Measurements from ENCODE around the gene DRC3.
"Not testable (repeated sequence)": the region's sequence is repeated elsewhere in the genome, so short reads cannot be mapped to it uniquely, and the experiment has no call there.

Gene DRC3

DNA sequence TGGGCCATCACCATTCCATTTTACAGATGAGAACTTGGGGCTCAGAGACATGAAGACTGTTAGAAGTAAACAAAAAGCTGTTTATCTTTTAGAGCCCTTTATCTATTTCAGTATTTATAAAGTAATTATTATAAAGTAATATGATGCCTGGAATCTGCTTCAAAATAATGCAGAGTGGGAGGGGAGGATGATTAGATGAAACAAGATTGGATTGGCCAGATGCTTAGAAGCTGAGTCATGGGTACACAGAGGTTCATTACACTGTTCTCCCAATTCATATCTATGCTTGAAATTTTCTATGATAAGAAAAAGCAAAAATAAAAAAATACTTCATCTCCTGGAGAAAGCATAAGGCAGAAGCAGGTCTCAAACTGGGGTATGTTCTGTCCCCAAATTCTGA is 29.8 kb upstream of the DRC3 start:
- no peak for DNase-seq (ENCODE audit: low spot score)

DNA sequence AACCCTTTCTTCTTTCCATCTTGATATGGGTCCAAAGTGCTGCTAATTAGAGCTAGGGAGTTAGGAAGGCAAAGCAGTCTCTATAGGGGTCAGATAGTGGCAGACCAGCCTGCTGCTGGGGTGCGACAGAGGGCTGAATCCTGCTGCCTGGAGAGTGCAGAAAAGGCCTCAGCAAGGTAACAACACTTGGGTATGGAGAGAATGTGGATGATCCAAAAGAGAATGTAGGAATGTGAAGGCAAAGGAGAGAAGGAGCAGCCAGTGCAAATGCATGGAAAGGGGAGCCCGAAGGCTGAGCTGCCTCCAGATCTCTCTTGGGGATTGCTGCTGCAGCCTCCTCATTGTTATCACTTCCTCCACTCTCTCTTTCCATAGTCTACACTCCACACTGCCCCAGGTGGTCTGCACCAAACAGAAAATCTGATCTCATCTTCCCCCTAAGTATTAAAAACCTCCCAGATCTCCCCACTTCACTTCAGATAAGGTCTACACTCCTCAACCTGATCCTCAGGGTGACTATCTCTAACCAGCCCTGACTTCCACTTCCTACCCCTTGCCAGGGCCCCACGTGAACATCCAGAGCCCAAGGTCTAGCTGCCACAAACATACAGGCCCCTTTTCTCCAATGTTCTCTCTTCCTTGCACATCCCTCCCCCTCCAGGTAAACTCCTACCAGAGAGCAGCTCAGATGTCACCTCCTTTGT is 29.2 kb upstream of the DRC3 start:
- no peak for DNase-seq (ENCODE audit: low spot score)

DNA sequence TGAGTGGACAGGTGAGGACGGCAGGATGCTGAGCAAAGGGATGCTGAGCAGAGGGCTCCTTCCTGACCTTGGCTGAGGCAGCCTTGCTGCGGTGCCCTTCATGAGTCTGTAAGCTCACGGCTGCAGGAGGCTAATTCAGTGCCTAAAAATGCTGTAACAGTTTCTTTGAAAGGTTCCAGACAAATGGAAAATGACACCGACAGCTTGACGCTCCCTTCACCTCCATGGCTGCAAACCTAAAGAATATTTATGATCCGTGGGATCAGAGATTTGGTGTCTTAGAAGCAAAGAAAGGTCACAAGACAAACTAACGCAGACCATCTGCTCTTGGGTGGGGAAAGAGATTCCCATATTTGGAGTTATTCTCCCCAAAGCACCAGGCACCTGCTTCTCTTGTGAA is 28.4 kb upstream of the DRC3 start:
- DNase-seq (ENCODE audit: low spot score) = no peak

DNA sequence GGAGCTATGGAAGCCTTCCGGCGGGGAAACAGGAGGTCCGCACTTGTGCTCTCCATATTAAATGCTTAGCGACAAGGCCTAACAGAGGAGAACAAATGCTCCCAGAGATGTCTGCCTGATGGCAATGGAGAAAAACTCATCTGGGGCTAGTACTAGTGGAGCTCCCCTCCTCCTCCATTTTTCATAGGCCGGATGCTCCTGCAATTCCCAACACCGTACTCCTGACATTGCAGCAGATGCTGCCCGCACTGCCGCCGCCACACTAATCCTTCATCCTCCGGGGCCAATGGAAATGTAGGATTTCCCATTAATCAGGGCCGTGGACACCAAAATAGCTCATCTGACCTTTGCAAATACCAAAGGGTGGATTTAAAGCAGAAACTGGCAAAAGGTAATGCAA is 27.9 kb upstream of the DRC3 start:
- no peak for DNase-seq (ENCODE audit: low spot score)

DNA sequence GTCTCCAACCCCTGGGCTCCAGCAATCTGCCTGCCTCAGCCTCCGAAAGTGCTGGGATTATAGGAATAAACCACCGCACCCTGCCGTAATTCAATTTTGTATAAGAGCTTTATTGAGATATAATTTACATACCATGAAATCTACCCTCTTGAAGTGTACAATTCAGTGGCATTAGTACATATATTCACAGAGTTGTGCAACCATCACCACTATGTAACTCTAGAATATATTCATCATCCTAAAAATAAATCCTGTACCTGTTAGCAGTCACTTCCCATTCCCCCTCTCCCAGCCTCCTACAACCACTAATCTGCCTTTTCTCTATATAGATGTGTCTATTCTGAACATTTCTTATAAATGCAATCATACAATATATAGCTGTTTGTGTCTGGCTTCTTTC is 26.6 kb upstream of the DRC3 start:
- DNase-seq (ENCODE audit: low spot score) = no peak

DNA sequence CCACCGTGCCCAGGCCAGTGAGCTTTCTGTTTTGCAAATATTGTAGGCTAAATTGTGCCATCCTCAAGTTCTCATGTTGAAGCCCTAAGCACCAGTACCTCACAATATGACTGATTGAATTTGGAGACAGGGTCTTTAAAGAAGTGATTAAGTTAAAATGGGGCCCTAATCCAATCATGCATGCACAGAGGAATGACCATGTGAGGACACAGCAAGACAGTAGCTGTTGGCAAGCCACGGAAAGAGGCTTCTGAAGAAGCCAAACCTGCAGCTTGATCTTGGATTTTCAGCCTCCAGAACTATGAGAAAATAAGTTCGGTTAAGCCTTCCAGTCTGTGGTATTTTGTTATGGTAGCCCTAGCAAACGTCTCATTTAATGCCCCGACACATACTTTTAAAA is 25.4 kb upstream of the DRC3 start:
- no peak for DNase-seq (ENCODE audit: low spot score)

DNA sequence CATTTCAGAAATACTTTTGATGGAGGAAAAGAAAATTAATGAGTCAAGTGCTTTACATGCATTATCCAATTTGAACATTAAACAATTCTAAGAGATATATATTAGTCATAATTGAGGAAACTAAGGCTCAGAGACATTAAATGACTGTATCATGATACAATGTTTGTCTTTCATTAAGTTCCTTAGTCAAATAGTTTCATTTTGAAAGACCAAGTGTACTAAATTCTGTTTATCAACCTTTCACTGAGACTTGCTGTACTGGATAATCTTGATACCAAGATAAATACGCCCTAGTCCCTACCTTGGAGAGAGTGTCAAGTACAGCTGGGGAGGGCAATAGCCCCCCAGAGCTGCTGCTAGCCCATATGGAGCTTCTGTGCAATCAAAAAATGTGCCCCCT is 24.7 kb upstream of the DRC3 start:
- DNase-seq (ENCODE audit: low spot score) = no peak

DNA sequence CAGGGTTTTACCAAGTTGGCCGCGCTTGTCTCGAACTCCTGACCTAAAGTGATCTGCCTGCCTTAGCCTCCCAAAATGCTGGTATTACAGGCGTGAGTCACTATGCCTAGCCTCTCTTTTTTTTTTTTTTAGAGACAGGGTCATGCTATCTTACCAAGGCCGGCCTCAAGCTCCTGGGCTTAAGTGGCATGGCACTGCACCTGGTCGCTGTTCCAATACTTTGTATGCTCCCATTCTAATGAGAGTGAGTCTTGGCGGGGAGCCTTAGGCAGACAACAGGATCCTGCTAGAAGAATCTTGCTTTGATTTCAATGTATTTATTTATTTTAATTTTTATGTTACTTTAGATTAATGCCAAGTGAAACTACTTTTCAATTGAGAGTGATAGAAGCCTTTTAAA is 22.3 kb upstream of the DRC3 start:
- no peak for DNase-seq (ENCODE audit: low spot score)

DNA sequence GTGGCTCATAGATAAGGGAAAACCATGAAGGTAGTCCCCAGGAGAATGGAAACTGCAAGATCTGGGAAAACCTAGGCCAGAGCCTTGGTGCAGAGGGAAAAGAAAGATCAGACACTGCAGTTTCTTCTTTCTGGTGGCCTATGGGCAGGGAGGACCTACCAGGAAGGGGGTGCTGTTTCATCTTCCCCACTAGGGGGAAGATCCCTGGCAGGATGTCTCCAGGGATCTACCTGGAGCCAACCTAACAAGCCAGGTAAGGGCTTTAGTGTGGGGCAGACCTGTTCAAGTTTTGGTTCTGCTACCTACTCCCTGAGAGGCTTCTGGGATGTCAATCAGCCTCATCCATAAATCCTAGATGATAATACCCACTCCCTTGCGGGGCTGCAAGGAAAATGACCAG is 21.9 kb upstream of the DRC3 start:
- no peak for DNase-seq (ENCODE audit: low spot score)

DNA sequence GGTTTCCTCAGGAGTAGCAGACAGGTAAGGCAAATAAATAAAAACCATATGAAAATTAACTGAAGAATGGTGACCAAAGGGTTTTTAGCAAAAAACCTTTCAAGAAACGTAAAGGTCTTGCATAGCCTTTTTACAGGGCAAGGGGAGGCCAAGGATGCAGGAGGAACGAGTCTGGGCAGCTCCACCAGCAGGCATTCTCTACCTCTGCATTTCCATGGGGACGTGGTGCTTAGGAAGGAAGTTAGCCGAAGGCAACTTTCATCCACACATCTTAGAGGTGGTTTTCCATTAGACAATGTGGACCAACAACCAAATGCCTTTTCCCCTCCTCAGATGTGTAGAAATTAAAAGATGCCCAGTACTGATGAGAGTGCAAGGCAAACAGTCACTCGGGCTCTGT is 21.1 kb upstream of the DRC3 start:
- no peak for DNase-seq (ENCODE audit: low spot score)

DNA sequence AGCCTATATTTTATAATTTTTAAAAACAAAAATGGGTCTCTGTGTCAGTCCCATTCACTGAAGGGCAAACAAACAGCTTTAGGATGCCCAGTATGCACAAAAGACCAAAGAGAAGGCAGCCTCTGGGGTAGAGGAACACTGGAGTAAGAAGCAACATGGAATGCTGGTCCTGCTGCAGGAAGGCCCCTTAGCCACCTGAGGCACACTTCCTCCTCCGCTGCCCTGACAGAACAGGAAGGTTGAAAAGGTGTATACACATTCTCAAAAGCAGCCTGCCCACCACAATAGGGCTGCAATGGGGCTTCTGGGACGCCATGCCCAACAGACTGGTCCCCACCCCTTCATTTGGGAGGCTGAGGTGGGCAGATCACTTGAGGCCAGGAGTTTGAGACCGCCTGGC is 20.0 kb upstream of the DRC3 start:
- no peak for DNase-seq (ENCODE audit: low spot score)

DNA sequence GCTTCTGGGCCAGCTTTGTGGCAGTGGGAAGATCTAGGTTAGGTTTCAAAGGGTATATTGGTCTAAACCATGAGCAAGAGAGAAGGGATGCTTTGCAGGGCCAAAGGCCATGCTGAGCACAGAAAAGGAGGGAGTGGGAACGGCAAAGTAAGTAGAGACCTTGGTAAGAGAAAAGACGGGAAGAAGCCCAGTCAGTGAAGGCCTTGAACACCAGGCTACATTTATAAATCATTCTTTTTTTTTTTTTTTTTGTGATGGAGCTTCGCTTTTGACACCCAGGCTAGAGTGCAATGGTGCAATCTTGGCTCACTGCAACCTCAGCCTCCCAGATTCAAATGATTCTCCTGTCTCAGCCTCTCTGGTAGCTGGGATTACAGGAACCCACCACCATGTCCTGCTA is 18.6 kb upstream of the DRC3 start:
- no peak for DNase-seq (ENCODE audit: low spot score)

DNA sequence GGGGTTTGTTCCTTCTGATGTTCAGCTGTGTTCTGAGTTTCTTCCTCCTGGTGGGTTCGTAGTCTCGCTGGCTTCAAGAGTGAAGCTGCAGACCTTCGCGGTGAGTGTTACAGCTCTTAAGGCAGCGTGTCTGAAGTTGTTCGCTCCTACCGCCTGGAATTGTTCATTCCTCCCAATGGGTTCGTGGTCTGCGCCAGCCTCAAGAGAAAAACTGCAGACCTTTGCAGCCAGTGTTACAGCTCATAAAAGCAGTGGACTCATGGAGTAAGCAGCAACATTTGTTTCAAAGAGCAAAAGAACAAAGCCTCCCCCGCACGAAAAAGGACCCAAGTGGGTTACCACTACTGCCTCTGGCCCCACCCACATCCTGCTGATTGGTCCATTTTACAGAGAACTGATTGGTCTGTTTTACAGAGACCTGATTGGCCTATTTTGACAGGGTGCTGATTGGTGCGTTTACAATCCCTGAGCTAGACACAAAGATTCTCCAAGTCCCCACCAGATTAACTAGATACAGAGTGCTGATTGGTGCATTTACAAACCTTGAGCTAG is 16.8 kb upstream of the DRC3 start:
- DNase-seq (ENCODE audit: low spot score) = not testable (repeated sequence)

DNA sequence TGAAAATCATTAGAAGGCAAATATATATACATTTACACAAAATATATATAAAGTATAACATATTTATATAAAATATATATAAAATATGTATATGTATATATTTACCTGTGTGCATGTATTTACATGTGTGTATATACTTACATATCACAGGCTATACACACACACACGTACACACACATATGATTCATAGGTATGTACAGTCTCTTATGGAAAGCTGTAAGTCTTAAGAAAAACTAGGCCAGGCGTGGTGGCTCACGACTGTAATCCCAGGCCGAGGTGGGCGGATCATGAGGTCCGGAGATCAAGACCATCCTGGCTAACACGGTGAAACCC is 15.1 kb upstream of the DRC3 start:
- no peak for DNase-seq (ENCODE audit: low spot score)

DNA sequence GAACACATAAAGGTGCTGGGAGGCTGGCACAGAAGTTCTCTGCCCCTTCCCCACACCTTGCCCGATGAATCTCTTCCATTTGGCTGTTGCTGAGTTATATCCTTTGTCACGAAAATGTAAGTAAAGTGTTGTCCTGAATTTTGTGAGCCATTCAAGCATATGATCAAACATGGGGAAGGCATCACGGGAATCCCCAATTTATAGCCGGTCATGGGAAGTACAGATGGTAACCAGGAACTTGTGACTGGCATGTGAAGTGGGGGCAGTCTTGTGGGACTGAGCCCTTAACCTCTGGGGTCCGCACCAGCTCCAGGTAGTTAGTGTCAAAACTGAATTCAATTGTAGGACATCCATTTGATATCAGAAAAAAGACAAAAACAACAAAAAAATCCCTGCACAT is 13.7 kb upstream of the DRC3 start:
- no peak for DNase-seq (ENCODE audit: low spot score)

DNA sequence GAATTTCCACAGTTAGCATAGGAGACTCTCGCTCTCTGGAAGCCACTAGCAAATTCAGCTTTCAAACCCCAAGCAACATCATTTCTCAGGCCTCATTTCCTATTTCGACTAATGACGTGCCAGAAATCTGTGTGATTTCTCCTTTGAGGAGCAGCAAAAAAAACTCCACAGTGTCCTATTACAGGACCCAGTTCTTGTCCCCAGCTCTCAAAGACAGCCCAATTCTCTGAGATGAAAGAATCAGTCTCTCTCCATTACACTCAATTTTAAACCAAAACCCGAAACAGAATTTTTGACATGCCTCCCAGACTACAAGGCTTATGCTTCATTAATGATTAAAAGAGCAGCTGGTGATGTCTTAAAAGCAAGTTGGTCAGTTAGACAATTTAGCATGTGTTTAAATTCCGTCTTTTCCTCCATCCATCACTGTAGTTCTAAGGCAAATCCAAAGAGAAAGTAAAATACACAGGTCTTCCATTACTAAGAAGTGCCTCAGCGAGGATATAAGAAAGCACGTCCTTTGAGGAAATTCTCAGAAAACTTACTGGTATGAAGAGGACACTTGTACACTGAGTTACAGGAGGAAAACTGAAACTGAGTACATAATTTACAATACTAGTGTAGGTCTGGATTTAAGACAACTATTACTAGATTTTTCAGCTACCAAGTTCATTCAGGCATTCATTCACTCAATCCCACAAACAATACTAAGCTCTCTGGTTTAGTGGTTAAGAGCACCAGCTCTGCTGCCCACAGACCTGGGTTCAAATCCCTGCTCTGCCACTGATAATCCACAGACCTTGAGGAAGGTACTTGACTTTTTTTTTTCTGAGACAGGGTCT is 12.9 kb upstream of the DRC3 start:
- no peak for DNase-seq (ENCODE audit: low spot score)

DNA sequence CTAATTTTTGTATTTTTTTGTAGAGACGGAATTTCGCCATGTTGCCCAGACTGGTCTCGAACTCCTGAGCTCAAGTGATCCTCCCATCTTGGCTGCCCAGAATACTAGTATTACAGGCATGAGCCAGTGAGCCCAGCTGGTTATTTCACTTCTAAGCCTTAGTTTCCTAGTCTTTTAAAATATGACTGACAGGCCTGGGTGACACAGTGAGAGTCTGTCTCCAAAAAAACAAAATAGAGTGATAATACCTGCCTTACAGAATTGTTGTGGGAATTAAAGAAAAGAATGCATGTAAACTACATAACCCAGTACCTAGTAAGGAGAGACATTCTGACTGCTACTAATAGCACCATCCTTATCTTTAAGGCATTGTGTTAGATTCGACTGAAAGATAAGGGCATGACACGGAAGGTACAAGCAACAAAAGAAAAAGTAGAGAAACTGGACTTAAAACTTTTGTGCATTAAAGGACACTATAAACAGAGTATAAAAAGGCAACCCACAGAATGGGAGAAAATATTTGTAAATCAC is 12.1 kb upstream of the DRC3 start:
- DNase-seq (ENCODE audit: low spot score) = no peak

DNA sequence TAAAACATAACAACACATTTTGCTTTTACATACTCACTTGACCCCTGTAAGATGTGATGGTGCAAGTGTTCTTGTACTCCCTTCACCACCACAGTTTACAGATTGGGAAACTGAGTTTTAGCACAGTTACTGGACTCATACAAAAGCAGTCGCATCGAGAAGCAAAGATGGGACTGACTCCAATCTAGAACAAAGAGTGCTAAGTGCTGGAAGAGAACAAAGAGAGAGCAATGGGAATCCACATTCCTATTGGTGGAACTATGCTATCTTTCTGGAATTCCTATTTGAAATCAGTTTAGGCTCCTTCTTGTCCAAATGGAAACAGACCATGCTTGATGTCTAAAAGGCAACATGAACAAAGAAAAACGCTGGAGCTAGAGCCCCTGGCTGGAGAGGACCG is 9.6 kb upstream of the DRC3 start:
- no peak for DNase-seq (ENCODE audit: low spot score)

DNA sequence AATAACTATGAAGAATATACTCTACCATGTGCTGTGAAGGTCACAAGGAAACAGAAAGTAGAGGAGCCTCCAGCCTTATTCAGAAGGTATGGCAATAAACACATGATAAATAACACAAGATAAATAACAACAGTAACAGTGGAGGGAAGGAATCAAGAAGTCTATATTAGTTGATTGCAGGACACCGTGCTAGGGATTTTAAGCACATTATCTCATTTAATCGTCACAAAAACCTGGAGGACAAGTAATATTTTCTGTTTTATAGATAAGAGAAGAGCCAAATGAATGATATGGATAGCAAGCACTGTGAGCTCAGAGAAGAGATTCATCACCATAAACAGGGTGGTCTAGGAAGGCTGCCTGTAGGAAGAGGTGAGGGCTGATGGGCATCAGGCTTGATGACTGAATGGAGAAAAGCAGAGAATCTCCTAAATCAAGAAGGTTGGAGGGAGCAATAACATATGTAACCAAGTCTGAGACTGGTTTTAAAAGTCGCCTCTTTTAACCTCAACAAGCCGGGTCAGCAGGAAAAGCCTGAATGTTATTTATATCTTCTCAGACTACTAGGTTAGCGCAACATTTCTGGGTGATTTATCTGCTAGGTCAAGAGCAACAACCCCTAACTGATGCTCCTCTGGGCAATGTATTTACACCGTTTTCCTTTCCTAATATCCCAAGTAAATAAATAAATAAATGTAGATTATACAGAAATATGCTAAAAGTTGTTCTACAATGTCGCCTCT is 8.8 kb upstream of the DRC3 start:
- DNase-seq (ENCODE audit: low spot score) = no peak

DNA sequence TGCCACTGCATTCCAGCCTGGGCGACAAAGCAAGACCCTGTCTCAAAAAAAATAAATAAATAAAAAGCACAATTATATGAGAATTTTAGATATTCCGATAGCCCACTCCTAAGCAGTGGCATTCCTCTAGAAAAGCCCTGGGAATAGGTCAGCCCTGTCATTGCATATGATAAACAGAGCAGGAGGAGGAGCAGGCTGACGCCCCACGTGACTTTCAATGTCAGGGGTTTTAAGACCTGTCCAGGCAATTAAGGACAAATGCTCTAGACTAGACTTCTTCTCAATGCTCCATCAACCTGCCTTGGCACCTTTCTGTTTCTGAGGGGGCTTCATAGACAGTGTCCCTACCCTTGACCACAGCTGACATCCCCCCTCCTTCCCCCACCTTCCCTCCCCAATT is 8.0 kb upstream of the DRC3 start:
- no peak for DNase-seq (ENCODE audit: low spot score)

DNA sequence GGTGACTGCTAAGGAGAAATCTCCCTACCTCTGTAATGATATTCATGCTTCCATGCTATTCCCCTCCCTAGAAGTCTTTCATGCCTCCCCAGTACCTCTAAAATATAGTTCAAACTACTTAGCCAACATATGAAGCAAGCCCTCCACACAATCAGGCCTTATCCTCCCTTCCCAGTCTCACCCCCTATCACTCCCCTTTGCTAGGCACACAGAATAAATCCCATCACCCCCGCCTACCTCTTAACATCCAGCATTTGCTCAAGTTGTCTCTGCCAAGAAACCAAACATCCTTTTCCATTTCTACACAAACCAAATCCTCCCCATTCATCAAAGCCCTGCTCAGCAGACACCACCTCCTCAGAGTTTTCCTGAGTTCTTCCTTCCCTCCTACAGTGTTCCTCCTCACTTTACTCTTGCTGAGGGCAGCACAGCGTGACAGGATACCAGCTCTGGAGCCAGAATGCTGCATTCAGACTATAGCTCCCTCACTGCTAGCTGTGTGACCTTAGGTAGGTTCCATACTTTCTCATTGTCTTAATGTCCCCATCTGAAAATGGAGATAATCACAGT is 7.4 kb upstream of the DRC3 start:
- no peak for DNase-seq (ENCODE audit: low spot score)

DNA sequence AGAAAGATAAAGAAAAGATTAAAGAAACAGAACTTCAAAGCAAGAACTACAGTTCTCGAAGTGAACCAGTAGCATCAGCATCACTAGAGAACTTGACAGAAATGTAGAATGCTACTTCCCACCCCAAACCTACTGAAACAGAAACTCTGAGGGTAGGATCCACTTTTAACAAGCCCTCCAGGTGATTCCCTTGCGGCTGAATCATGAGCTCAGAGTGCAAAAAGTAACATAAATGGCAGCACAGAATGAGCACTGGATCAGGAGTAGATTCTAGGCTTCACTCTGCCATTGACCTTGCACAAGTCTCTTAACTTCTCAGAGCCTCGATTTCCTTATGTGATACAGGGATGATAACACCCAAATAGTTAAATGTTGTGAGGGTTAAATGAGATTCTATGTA is 6.3 kb upstream of the DRC3 start:
- DNase-seq (ENCODE audit: low spot score) = no peak
